ENCODE data around the gene HNRNPUL2. TPM values are rescaled to one million over a fixed set of nuclear protein-coding genes. Genes with fewer than 3 reads are reported as not detected.
A peak's percentile ranks its signal among the peaks of the same experiment; 100 is the strongest.
"Not testable (repeated sequence)": the region's sequence is repeated elsewhere in the genome, so short reads cannot be mapped to it uniquely, and the experiment has no call there.

HNRNPUL2 gene
- total RNA-seq = 15.5 and 17.3 TPM in 2 replicates

GRCh38 chr11:62727165-62727871 lies at the start of gene HNRNPUL2:
TSS of gene HNRNPUL2 (minus strand) at chr11:62727457. CDS start at chr11:62727156, 301 bp downstream.
- no peak for TF ChIP-seq CTCF (IDR thresholded peaks at IDR 0.05; ENCODE audit: insufficient read depth, low read depth, low read length)
- peak within 1 kb of the TSS; percentile 91 for H3K4me3 ChIP-seq (ENCODE audit: low read depth, low read length)
- peak; percentile 99 for DNase-seq (ENCODE audit: low read depth)

GRCh38 chr11:62775646-62776045 lies 48.4 kb upstream of the HNRNPUL2 start:
- no peak for TF ChIP-seq CTCF (IDR thresholded peaks at IDR 0.05; ENCODE audit: insufficient read depth, low read depth, low read length)
- no peak overlapping the region for H3K4me3 ChIP-seq (ENCODE audit: low read depth, low read length)

GRCh38 chr11:62774407-62774806 lies 47.1 kb upstream of the HNRNPUL2 start:
- no peak overlapping the region for H3K4me3 ChIP-seq (ENCODE audit: low read depth, low read length)
- TF ChIP-seq CTCF (IDR thresholded peaks at IDR 0.05; ENCODE audit: insufficient read depth, low read depth, low read length) = no peak
- DNase-seq (ENCODE audit: low read depth) = no peak

More at GRCh38 chr11:62775646-62776045, 48.4 kb upstream of the HNRNPUL2 start:
- no peak for DNase-seq (ENCODE audit: low read depth)

- no peak for TF ChIP-seq CTCF (IDR thresholded peaks at IDR 0.05; ENCODE audit: insufficient read depth, low read depth, low read length)
- DNase-seq (ENCODE audit: low read depth) = peak; percentile 97
- H3K4me3 ChIP-seq (ENCODE audit: low read depth, low read length) = peak within 1 kb of the TSS; percentile 78
These were observed 44.1 kb upstream of the HNRNPUL2 start, which contains the start of gene TAF6L for GRCh38 chr11:62771144-62772021. TSS of gene TAF6L (plus strand) at chr11:62771396. CDS start at chr11:62775784, 4,388 bp downstream.

GRCh38 chr11:62770778-62771143 lies 43.5 kb upstream of the HNRNPUL2 start:
- TF ChIP-seq CTCF (IDR thresholded peaks at IDR 0.05; ENCODE audit: insufficient read depth, low read depth, low read length) = no peak
- H3K4me3 ChIP-seq (ENCODE audit: low read depth, low read length) = peak overlapping the region; percentile 78
- no peak for DNase-seq (ENCODE audit: low read depth)

GRCh38 chr11:62760867-62761227 lies 33.6 kb upstream of the HNRNPUL2 start:
- peak overlapping the region; percentile 3 for H3K4me3 ChIP-seq (ENCODE audit: low read depth, low read length)
- DNase-seq (ENCODE audit: low read depth) = not testable (repeated sequence)
